Mesenchymal stem cell (in vitro differentiated cells and primary cell): ENCODE data around the gene RMDN2.
A peak's percentile ranks its signal among the peaks of the same experiment; 100 is the strongest.

Source experiments
- DNase-seq: peaks from one replicate; pipeline ENCODE4 v3.0.0-alpha.2; 2013
- H2AFZ ChIP-seq: one replicate; pipeline ENCODE4 v1.6.1; 2013; ENCODE audit warnings: low read depth, mild to moderate bottlenecking, control low read depth, inconsistent platforms, low read length, moderate library complexity
- H2AK5ac ChIP-seq: 2 replicates; pipeline ENCODE4 v1.6.1; 2013; ENCODE audit warnings: low read length, moderate library complexity, mild to moderate bottlenecking, inconsistent platforms; ENCODE audit not compliant: severe bottlenecking
- H2BK120ac ChIP-seq: one replicate; pipeline ENCODE4 v1.6.1; 2013; ENCODE audit warnings: low read depth, mild to moderate bottlenecking, inconsistent platforms, low read length, moderate library complexity
- H2BK12ac ChIP-seq, 2 experiments: one replicate each; pipeline ENCODE4 v1.6.1; 2013; ENCODE audit warnings: inconsistent platforms in 2 of 2, low read length in 2 of 2, mild to moderate bottlenecking in 2 of 2, moderate library complexity in 2 of 2, control low read depth in 1 of 2
- H2BK15ac ChIP-seq: one replicate; pipeline ENCODE4 v1.6.1; 2013; ENCODE audit warnings: mild to moderate bottlenecking, low read depth, inconsistent platforms; ENCODE audit not compliant: poor library complexity, severe bottlenecking
- H2BK5ac ChIP-seq: 2 replicates; pipeline ENCODE4 v1.6.1; 2013; ENCODE audit warnings: low read depth, mild to moderate bottlenecking, low read length, control low read depth, inconsistent platforms; ENCODE audit not compliant: poor library complexity, severe bottlenecking
- H3K14ac ChIP-seq, 2 experiments: one replicate each; pipeline ENCODE4 v1.6.1; 2013; ENCODE audit warnings: inconsistent platforms in 2 of 2, low read length in 2 of 2, control low read depth in 1 of 2, mild to moderate bottlenecking in 1 of 2, moderate library complexity in 1 of 2
- H3K18ac ChIP-seq, 2 experiments: one replicate each; pipeline ENCODE4 v1.6.1; 2013; ENCODE audit warnings: inconsistent platforms in 2 of 2, low read length in 2 of 2, control low read depth in 1 of 2, low read depth in 1 of 2, mild to moderate bottlenecking in 1 of 2
- H3K23ac ChIP-seq, 2 experiments: one replicate each; pipeline ENCODE4 v1.6.1; 2013; ENCODE audit warnings: inconsistent platforms in 2 of 2, low read length in 2 of 2, mild to moderate bottlenecking in 2 of 2, moderate library complexity in 2 of 2, control low read depth in 1 of 2
- H3K27ac ChIP-seq: 2 replicates; pipeline ENCODE4 v1.5.1; 2013; ENCODE audit warnings: mild to moderate bottlenecking, moderate library complexity, low read length, control low read depth, inconsistent platforms; ENCODE audit not compliant: poor library complexity, severe bottlenecking
- H3K27me3 ChIP-seq, 2 experiments: 2 replicates each; pipeline versions ENCODE4 v1.6.1 to v1.7.0; 2013; ENCODE audit warnings: low read length in 2 of 2, mild to moderate bottlenecking in 2 of 2, moderate library complexity in 2 of 2, control low read depth in 1 of 2, inconsistent platforms in 1 of 2; ENCODE audit not compliant: control insufficient read depth in 1 of 2, insufficient read depth in 1 of 2
- H3K36me3 ChIP-seq, 2 experiments: 2 replicates each; pipeline versions ENCODE4 v1.6.1 to v1.7.0; 2013; ENCODE audit warnings: low read length in 2 of 2, control low read depth in 1 of 2, inconsistent platforms in 1 of 2, low read depth in 1 of 2, mild to moderate bottlenecking in 1 of 2; ENCODE audit not compliant: insufficient read depth in 2 of 2, control insufficient read depth in 1 of 2
- H3K4ac ChIP-seq, 2 experiments: one replicate each; pipeline ENCODE4 v1.6.1; 2013; ENCODE audit warnings: inconsistent platforms in 2 of 2, low read length in 2 of 2, mild to moderate bottlenecking in 2 of 2, moderate library complexity in 2 of 2, control low read depth in 1 of 2, low read depth in 1 of 2
- H3K4me1 ChIP-seq: 2 replicates; pipeline ENCODE4 v1.6.1; 2013; ENCODE audit warnings: low read depth, low read length, control low read depth; ENCODE audit not compliant: control insufficient read depth, insufficient read depth
- H3K4me2 ChIP-seq: 2 replicates; pipeline ENCODE4 v1.6.1; 2013; ENCODE audit warnings: low read length, mild to moderate bottlenecking, inconsistent platforms; ENCODE audit not compliant: poor library complexity, severe bottlenecking
- H3K4me3 ChIP-seq, 2 experiments: 2 replicates each; pipeline versions ENCODE4 v1.5.1 to v1.7.0; 2013; ENCODE audit warnings: low read length in 2 of 2, mild to moderate bottlenecking in 2 of 2, control low read depth in 1 of 2, low read depth in 1 of 2; ENCODE audit not compliant: insufficient read depth in 1 of 2
- H3K79me1 ChIP-seq: replicated peaks from 2 replicates; pipeline ENCODE4 v1.6.1; 2013; ENCODE audit warnings: mild to moderate bottlenecking, control low read depth, low read length, inconsistent platforms; ENCODE audit not compliant: poor library complexity, severe bottlenecking
- H3K9ac ChIP-seq: 2 replicates; pipeline ENCODE4 v1.7.0; 2013; ENCODE audit warnings: mild to moderate bottlenecking, low read length, moderate library complexity
- H3K9me3 ChIP-seq: 2 replicates; pipeline ENCODE4 v1.7.0; 2013; ENCODE audit warnings: mild to moderate bottlenecking, low read length; ENCODE audit not compliant: control insufficient read depth
- H4K8ac ChIP-seq: one replicate; pipeline ENCODE4 v1.6.1; 2013; ENCODE audit warnings: inconsistent platforms, mild to moderate bottlenecking, low read length, moderate library complexity
- H4K91ac ChIP-seq: one replicate; pipeline ENCODE4 v1.6.1; 2013; ENCODE audit warnings: mild to moderate bottlenecking, low read length, inconsistent platforms
- WGBS: methylation state at CpG from one replicate; pipeline ENCODE4 v1.1.7; 2013; ENCODE audit warnings: mixed read lengths; 5-methylcytosine and 5-hydroxymethylcytosine counted together

The RMDN2 gene

GRCh38 chr2:37987098-37987775 lies 62.1 kb downstream of the RMDN2 start:
- Histone ChIP-seq H3K4me2 (no peak overlapping the region), H2AK5ac (no peak overlapping the region), H2BK12ac (no peak overlapping the region), H2AFZ (no peak overlapping the region), H3K9me3 (no peaks in the 10 kb centered on the region), H3K18ac (no peak overlapping the region), H2BK5ac (no peak overlapping the region), H3K79me1 (no peaks in the 10 kb centered on the region), H4K91ac (no peak overlapping the region), H3K23ac (no peak overlapping the region), H3K4me1 (no peaks in the 10 kb centered on the region), H3K14ac (no peak overlapping the region), H3K27ac (no peak overlapping the region), H2BK15ac (no peak overlapping the region), H3K4me3 (no peak overlapping the region), H3K27me3 (no peaks in the 10 kb centered on the region), H3K36me3 (no peaks in the 10 kb centered on the region), H2BK120ac (no peak overlapping the region), H3K9ac (no peak overlapping the region), H4K8ac (no peak overlapping the region), H3K4ac (no peak overlapping the region)
- DNase-seq: no peak
- 100% methylated on average over 1 of the region's 4 CpGs for WGBS

GRCh38 chr2:37992601-37993000 lies 67.5 kb downstream of the RMDN2 start:
- Histone ChIP-seq H3K27me3 (no peaks in the 10 kb centered on the region), H3K14ac (no peak overlapping the region), H2AFZ (no peak overlapping the region), H3K4me2 (no peak overlapping the region), H3K4me3 (no peak overlapping the region), H3K27ac (no peak overlapping the region), H2BK5ac (no peak overlapping the region), H3K9ac (no peak overlapping the region), H3K79me1 (no peaks in the 10 kb centered on the region), H3K36me3 (no peaks in the 10 kb centered on the region), H2BK12ac (no peak overlapping the region), H2BK120ac (no peak overlapping the region), H2BK15ac (no peak overlapping the region), H3K9me3 (no peaks in the 10 kb centered on the region), H3K4ac (no peak overlapping the region), H3K23ac (no peak overlapping the region), H2AK5ac (no peak overlapping the region), H3K18ac (no peak overlapping the region), H3K4me1 (peaks cover 1% of the 10 kb centered on the region), H4K8ac (no peak overlapping the region), H4K91ac (no peak overlapping the region)
- DNase-seq: no peak
- WGBS: 100% methylated on average over 2 of the region's 3 CpGs

- H4K91ac ChIP-seq: no peak overlapping the region
These were observed 68.1 kb downstream of the RMDN2 start for GRCh38 chr2:37993143-37993542.

DNA sequence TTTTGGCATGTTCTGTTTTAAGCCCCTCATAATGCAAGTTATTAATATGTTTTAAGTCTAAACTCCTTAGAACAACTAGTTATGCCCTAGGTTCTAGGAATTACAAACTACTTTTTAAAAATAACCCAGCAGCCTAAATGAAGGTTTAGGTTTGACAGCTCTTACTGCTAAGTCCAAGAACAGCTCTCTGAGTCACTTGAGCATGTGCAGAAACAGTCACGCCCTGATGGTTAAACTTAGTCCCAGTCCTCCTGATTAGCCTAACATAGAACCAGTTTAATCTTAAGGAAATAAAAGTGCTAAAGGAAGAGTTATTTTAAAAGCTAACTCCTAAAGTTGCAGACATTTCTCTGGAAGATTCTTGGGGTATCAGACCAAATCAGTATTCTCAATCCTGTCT lies 72.5 kb downstream of the RMDN2 start:
- Histone ChIP-seq H4K91ac (no peak overlapping the region), H3K79me1 (no peaks in the 10 kb centered on the region), H3K18ac (no peak overlapping the region), H3K9ac (peak overlapping the region; percentile 39), H3K9me3 (peaks cover 8% of the 10 kb centered on the region), H3K23ac (no peak overlapping the region), H2BK120ac (no peak overlapping the region), H2BK5ac (no peak overlapping the region), H3K4me3 (no peak overlapping the region), H3K36me3 (peaks cover 2 to 12% of the 10 kb centered on the region in 2 experiments), H2BK12ac (no peak overlapping the region), H2AK5ac (no peak overlapping the region), H2BK15ac (no peak overlapping the region), H3K4ac (no peak overlapping the region), H3K27ac (no peak overlapping the region), H4K8ac (no peak overlapping the region), H3K4me1 (peaks cover 1% of the 10 kb centered on the region), H3K27me3 (no peaks in the 10 kb centered on the region), H3K14ac (no peak overlapping the region), H2AFZ (no peak overlapping the region), H3K4me2 (peak overlapping the region; percentile 36)
- no peak for DNase-seq
- 60% methylated on average over 1 of the region's 1 CpG for WGBS

More at GRCh38 chr2:37993143-37993542, 68.1 kb downstream of the RMDN2 start:
- Histone ChIP-seq H2BK15ac (no peak overlapping the region), H3K4me2 (no peak overlapping the region), H2AFZ (no peak overlapping the region), H3K27ac (no peak overlapping the region), H3K18ac (no peak overlapping the region), H2BK12ac (no peak overlapping the region), H3K27me3 (no peaks in the 10 kb centered on the region), H2BK5ac (no peak overlapping the region), H3K36me3 (no peaks in the 10 kb centered on the region), H2BK120ac (no peak overlapping the region), H3K23ac (no peak overlapping the region), H3K9ac (no peak overlapping the region), H2AK5ac (no peak overlapping the region), H3K9me3 (no peaks in the 10 kb centered on the region), H3K14ac (no peak overlapping the region), H3K4me1 (peaks cover 1% of the 10 kb centered on the region), H3K79me1 (no peaks in the 10 kb centered on the region), H3K4me3 (no peak overlapping the region), H4K8ac (no peak overlapping the region), H3K4ac (no peak overlapping the region)
- peak; percentile 18 for DNase-seq
- 83% methylated on average over 1 of the region's 3 CpGs for WGBS
